OCI-LY3 (cell line): Measurements from ENCODE around the gene GOLPH3L.
"Not testable (repeated sequence)": the region's sequence is repeated elsewhere in the genome, so short reads cannot be mapped to it uniquely, and the experiment has no call there.

ENCODE experiments used
- H2AFZ ChIP-seq: fragments of 200-600, 300-600 bp; shearing (Covaris generic); 2 replicates; pipeline ENCODE4 v1.6.0; 2014; ENCODE audit warnings: antibody characterized with exemption, low read depth, low read length
- H3K27ac ChIP-seq: fragments of 200-600, 300-600 bp; sonication (generic); 2 replicates; pipeline ENCODE4 v1.5.1; 2014; ENCODE audit warnings: mild to moderate bottlenecking, low read length, moderate library complexity, mixed read lengths
- H3K27me3 ChIP-seq: fragments of 200-600, 300-600 bp; sonication (generic); 2 replicates; pipeline ENCODE4 v1.6.1; 2014; ENCODE audit warnings: low read depth, low read length, mixed read lengths
- H3K36me3 ChIP-seq: fragments of 200-600, 300-600 bp; sonication (generic); replicated peaks from 2 replicates; pipeline ENCODE3; 2014; ENCODE audit warnings: low read depth, low read length, mixed read lengths
- H3K4me1 ChIP-seq: fragments of 300-600, 200-600 bp; sonication (generic); 2 replicates; pipeline ENCODE4 v1.6.1; 2014; ENCODE audit warnings: low read length, mixed read lengths
- H3K4me2 ChIP-seq: fragments of 200-600, 300-600 bp; sonication (generic); 2 replicates; pipeline ENCODE4 v1.6.1; 2014; ENCODE audit warnings: low read length, mixed read lengths
- H3K4me3 ChIP-seq: fragments of 300-600, 200-600 bp; sonication (generic); 2 replicates; pipeline ENCODE4 v1.5.1; 2014; ENCODE audit warnings: antibody characterized with exemption, mild to moderate bottlenecking, low read length, moderate library complexity
- H3K79me2 ChIP-seq: fragments of 300-600, 200-600 bp; shearing (Covaris generic); 2 replicates; pipeline ENCODE4 v1.6.1; 2014; ENCODE audit warnings: mild to moderate bottlenecking, low read length, mixed read lengths
- H3K9ac ChIP-seq: fragments of 300-600, 200-600 bp; shearing (Covaris generic); 2 replicates; pipeline ENCODE4 v1.6.0; 2014; ENCODE audit warnings: mild to moderate bottlenecking, low read length, moderate library complexity
- H3K9me3 ChIP-seq: fragments of 200-600, 300-600 bp; shearing (Covaris generic); 2 replicates; pipeline ENCODE4 v1.6.1; 2014; ENCODE audit warnings: low read length, mixed read lengths; ENCODE audit not compliant: insufficient read depth
- H4K20me1 ChIP-seq: fragments of 200-600, 300-600 bp; sonication (generic); 2 replicates; pipeline ENCODE4 v1.6.1; 2016; ENCODE audit warnings: low read length, mixed read lengths; ENCODE audit not compliant: insufficient read depth
- CTCF ChIP-seq: fragments of 200-600, 300-600 bp; sonication (generic); IDR thresholded peaks from 2 replicates; pipeline ENCODE4 v1.5.1; 2014; ENCODE audit warnings: antibody characterized with exemption, low read length, low read depth
- EZH2phosphoT487 ChIP-seq: fragments of 200-600 bp; shearing (Covaris generic); IDR thresholded peaks from 2 replicates; pipeline ENCODE4 v1.6.1; 2018; ENCODE audit warnings: antibody characterized with exemption, mixed run types, low read depth

GOLPH3L gene

GRCh38 chr1:150661156-150661555, 35.8 kb downstream of the GOLPH3L start:
- Histone ChIP-seq H3K4me2 (no peak overlapping the region), H3K36me3 (peaks cover 14% of the 10 kb centered on the region), H3K79me2 (no peaks in the 10 kb centered on the region), H3K4me3 (no peak overlapping the region), H2AFZ (no peak overlapping the region), H3K4me1 (no peaks in the 10 kb centered on the region; the same call in 1 of the 2 replicates), H4K20me1 (no peaks in the 10 kb centered on the region), H3K9ac (no peak overlapping the region), H3K27me3 (no peaks in the 10 kb centered on the region), H3K9me3 (no peaks in the 10 kb centered on the region), H3K27ac (no peak overlapping the region)
- TF ChIP-seq EZH2phosphoT487 = no peak
- TF ChIP-seq CTCF = no peak

GRCh38 chr1:150660584-150660983, 36.4 kb downstream of the GOLPH3L start:
- H3K27ac ChIP-seq = no peak overlapping the region
- H3K36me3 ChIP-seq = peaks cover 14% of the 10 kb centered on the region

GRCh38 chr1:150657064-150657463, 39.9 kb downstream of the GOLPH3L start:
- H3K27ac ChIP-seq, H4K20me1 ChIP-seq: not testable (repeated sequence)
- H3K36me3 ChIP-seq = peaks cover 14% of the 10 kb centered on the region

More at GRCh38 chr1:150660584-150660983, 36.4 kb downstream of the GOLPH3L start:
- Histone ChIP-seq H3K79me2 (no peaks in the 10 kb centered on the region), H3K4me3 (no peak overlapping the region), H2AFZ (no peak overlapping the region), H4K20me1 (no peaks in the 10 kb centered on the region), H3K9me3 (no peaks in the 10 kb centered on the region), H3K27me3 (no peaks in the 10 kb centered on the region), H3K4me1 (no peaks in the 10 kb centered on the region; the same call in 1 of the 2 replicates), H3K9ac (no peak overlapping the region), H3K4me2 (no peak overlapping the region)
- TF ChIP-seq EZH2phosphoT487 (no peak), CTCF (no peak)

GRCh38 chr1:150654635-150655034, 42.3 kb downstream of the GOLPH3L start:
- H3K4me3 ChIP-seq, H4K20me1 ChIP-seq, H3K4me1 ChIP-seq, H3K27me3 ChIP-seq, H3K27ac ChIP-seq, H3K36me3 ChIP-seq, H2AFZ ChIP-seq, H3K79me2 ChIP-seq, H3K4me2 ChIP-seq, H3K9me3 ChIP-seq, H3K9ac ChIP-seq: not testable (repeated sequence)

More at GRCh38 chr1:150657064-150657463, 39.9 kb downstream of the GOLPH3L start:
- not testable (repeated sequence) for H3K4me1 ChIP-seq, H3K27me3 ChIP-seq, H3K4me2 ChIP-seq, H3K9ac ChIP-seq, H3K79me2 ChIP-seq, H2AFZ ChIP-seq, H3K4me3 ChIP-seq, H3K9me3 ChIP-seq

DNA sequence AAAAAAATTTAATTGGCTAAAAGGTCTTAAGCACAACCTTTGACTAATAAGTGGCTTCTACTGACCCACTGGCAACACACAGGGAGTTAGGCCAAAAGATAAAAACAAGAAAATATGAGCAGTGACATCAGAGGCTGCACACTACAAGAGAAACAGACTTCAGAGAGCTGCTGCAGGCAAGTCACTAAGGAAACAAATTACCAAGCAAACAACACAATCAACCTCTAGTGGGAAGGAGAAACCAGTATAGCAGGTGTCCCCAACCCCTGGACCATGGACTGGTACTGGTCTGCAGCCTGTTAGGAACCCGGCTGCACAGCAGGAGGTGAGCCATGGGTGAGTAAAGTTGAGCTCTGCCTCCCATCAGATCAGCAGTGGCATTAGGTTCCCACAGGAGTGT, 46.8 kb downstream of the GOLPH3L start:
- Histone ChIP-seq H3K4me3 (no peak overlapping the region), H3K4me1 (no peaks in the 10 kb centered on the region), H2AFZ (no peak overlapping the region), H3K36me3 (peaks cover 13% of the 10 kb centered on the region), H3K27me3 (no peaks in the 10 kb centered on the region), H4K20me1 (no peaks in the 10 kb centered on the region), H3K27ac (no peak overlapping the region), H3K9me3 (no peaks in the 10 kb centered on the region), H3K79me2 (no peaks in the 10 kb centered on the region), H3K4me2 (no peak overlapping the region), H3K9ac (no peak overlapping the region)
- TF ChIP-seq EZH2phosphoT487 = no peak
- no peak for TF ChIP-seq CTCF
